Stimulated activated CD4-positive, alpha-beta T cell treated with anti-CD3 and anti-CD28 coated beads, Interleukin-4, amount 100 ng/mL, for 1 hour (primary cell): ENCODE measurements around the gene DDX43.
"Not testable (repeated sequence)": the region's sequence is repeated elsewhere in the genome, so short reads cannot be mapped to it uniquely, and the experiment has no call there.

Experiments
- DNase-seq: peaks from one replicate; pipeline ENCODE4 v3.0.0-alpha.2; 2020

Gene DDX43

DNA sequence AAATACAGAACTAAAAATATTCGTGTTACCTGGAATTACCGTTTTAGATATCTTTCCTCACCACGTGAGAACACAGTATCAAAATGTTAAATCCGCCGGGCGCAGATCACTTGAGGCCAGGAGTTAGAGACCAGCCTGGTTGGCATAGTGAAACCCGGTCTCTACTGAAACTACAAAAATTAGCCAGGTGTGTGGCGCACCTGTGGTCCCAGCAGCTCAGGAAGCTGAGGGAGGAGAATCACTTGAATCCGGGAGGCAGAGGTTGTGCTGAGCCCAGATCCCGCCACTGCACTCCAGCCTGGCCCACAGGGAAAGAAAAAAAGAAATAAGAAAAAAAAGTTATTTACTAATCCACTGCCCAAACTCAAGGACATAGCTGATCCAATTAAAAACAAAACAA is 4.8 kb upstream of the DDX43 start:
- DNase-seq = no peak

DNA sequence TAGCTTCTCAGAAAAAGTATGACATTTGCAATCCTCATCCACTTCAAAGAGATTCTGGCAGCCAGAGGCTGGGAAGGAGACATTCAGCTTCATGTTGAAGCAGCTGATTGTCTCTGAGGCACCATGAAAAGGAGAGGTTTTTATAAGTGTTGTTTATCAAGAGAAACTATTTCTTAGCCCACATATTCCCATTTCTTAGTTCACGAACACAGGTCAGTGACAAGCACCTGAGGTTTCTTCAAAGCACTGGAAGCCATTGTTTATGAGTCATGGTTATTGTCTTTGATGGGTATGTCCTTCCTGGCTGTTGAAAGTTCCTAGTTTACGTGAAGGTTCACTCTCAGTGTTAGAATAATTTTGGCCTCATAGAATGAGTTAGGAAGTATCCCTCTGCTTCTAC is 3.0 kb upstream of the DDX43 start:
- DNase-seq = no peak

DNA sequence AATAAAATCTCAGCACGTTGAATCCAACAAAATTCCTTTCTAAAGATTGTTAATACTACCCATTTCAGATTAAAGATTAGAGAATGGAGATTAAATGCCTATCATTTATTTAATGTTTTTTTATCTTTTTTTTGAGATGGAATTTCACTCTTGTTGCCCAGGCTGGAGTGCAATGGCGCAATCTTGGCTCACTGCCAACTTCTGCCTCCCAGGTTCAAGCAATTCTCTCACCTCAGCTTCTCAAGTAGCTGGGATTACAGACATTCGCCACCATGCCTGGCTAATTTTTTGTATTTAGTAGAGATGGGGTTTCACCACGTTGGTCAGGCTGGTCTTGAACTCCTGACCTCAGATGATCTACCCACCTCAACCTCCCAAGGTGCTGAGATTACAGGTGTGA is 2.4 kb upstream of the DDX43 start:
- not testable (repeated sequence) for DNase-seq

DNA sequence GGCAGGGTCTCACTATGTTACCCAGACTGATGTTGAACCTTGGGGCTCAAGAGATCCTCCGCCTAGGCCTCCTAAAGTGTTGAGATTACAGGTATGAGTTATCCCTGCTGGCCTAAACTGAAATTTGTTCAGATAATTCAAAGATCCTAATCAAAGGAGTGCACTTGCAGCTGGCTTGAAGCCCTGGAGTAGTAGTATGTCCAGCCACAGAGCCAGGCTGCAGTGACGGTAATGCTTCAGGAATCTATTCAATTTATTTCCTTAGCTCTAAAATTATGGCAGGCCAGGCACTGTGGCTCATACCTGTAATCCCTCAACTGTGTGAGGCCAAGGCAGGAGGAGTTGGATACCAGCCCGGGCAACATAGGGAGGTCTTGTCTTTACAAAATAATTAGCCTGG is 1.4 kb upstream of the DDX43 start:
- no peak for DNase-seq

DNA sequence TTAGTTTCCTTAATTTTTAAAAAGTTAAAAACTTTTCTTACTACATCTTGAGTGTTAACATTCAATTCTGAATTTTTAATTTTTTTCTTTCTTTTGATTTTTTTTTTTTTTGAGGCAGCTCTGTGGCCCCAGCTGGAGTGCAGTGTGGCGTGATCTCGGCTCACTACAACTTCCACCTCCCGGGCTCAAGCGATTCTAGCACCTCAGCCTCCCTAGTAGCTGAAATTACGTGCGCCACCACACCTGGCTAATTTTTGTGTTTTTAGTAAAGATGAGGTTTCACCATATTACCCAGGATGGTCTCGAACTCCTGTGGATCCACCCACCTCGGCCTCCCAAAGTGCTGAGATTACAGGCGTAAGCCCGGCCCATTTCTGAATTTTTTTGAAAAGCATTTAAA is 1.2 kb downstream of the DDX43 start:
- DNase-seq = no peak

DNA sequence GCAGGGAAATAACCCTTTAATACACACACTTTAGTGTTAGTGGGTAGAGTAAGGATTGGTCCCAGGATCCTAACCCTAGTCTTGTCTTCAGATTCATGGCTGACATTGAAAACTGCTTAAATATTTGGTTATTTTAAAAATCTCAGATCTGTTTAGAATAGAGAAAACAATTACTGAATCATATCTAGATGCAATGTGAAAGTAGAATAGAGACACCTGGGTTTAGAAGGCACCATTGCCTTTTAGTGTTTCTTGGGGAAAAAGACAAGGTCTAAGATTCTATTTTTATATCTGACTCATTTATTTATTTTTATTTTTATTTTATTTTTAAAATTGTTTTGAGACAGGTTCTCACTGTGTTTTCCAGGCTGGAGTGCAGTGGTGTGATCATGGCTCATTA is 6.0 kb downstream of the DDX43 start:
- no peak for DNase-seq

DNA sequence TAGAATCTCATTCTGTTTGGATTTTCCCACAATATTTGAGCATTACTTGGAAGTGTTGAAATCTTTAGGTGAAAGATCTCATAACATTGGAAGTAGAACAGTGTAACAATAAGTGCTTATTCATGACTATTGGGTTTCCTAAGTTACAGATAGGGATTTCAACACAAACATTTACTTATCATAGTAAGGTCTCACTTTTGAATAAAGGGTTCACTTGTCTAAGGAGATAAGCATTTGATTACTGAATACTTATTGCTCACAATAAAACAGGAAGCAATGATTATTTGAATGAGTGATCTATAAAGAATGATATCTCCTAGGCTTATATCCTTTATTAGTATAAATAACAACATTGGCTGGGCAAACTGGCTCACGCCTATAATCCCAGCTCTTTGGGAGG is 14.8 kb downstream of the DDX43 start:
- DNase-seq = no peak

DNA sequence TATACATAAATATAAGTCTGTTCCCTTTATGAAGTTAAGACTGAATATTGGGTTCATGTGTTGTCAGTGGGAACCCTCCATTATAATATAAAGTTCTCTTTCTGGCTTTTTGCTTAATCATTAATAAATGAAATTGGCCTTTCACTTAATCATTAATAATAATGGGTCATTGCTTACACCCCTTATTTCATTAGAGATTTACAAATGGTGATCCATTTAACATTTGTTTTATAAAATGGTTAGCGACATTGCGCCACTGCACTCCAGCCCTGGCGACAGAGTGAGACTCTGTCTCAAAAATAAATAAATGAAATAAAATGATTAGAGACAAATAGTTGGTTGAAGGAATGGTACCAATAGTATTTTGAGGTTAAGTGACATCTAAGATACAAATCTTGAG is 18.5 kb downstream of the DDX43 start:
- DNase-seq = no peak

DNA sequence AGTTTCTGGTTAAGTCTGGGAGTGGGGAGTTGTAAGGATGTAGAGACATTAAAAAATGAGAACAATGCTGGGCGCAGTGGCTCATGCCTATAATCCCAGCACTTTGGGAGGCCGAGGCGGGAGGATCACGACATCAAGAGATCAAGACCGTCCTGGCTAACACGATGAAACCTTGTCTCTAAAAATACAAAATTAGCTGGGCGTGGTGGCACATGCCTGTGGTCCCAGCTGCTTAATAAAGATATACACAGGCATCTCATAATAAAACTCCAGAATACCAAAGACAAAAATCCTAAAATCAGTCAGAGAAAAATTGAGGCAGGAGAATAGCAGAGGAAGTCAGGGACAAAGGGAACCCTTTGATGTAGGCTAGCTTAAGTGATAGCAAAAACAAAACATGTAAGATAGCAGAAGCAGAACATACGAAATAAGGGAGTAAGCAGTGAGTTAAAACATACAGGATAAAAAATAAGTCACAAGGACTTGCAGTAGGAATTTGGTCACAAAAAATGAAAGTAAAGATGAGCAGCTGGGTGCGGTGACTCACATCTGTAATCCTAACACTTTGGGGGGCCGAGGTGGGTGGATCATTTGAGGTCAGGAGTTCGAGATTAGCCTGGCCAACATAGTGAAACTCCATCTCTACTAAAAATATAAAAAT is 23.6 kb downstream of the DDX43 start:
- DNase-seq = no peak

DNA sequence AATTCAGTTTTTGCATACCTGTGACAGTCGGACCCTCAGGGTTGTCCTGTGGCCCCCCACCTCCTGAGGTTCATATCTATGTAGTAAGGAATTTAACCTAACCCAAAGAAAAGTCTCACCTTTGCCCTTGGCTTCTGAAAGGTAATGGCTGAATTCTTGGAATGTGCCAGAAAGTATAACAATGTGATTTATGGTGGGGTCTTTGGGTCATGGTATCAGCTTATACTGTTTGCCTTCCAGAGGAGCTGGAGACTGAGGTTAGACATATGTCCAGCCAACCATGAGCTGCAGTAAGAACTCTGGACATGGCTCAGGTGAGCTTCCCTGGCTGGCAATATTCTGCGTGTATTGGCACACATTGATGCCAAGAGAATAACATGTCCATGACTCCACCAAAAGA is 26.9 kb downstream of the DDX43 start:
- no peak for DNase-seq

DNA sequence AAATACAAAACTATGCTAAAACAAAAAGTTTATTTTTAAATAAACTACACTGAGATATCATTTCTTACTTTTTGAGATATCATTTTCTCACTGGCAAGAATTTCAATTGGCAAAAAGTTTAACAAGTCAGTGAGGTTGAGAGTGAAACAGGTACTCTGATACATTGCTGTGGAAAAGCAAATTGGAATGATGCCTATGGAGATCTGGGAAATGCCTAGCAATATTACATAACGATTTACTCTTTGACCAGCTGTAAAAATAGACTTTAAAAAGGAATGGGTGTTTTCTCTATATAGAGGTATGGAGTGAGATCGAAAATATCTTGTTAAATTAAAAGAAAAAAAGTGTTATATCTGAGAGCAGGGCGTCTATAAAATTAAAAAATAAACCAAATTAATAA is 40.6 kb downstream of the DDX43 start:
- no peak for DNase-seq

DNA sequence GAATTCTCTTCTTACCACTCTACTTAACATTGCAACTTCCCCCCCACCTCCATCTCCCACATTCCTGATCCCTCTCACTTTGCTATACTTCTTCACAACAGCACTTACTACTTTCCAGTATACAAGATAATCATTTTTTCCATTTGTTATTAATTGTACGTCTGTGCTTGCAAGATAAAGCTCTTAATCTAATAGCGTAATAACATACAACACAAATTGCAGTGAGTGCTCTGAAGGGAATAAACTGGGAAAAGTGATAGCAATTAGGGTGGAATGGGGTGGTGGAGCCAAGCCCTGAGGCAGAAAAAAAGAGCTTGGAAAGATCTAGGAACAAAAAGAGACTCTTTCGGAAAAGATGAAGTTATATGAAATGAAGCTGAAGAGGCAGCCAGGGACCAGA is 48.9 kb downstream of the DDX43 start:
- no peak for DNase-seq

DNA sequence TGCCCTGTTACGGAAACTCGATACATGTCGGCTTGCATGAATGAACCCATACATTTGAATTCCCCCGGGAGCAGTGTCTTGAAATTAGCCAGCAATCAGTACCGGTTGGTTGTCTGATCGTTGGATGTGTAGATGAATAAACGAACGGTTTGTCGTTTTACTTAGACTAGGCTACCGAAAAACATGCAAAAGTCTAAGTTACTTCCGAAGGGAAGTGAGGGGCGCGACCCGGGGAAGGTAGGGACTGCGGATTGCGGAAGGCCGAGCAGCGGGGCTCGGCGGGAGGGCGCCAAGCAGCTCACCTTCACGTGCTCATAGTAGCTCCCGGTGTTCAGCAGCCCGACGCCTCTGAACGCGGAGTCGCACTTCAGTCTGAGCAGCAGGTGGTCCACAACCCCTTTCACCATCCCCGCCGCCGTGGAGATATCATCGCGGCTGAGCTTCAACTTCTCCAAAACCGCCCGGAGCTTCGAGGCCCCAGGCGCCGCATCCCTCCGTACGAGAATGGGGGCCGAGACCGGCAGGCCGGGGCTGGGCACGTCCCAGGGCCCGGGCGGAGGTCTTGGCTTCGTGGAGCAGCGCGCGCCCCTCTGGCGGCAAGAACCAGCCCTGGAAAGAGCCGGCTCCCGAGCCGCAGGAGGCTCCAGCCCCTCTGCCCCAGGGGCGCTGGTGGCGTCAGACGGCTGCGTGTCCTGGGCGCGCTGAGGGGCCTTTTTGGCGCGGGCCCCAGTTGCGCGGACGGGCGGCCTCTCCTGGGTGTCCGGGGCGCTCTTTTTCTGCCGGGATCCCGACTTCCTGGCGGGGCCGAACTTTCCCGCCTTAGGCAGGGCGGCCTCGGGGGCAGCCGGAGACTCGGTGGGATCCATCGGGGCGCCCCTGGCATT is 56.8 kb downstream of the DDX43 start:
- peak; percentile 50 for DNase-seq

DNA sequence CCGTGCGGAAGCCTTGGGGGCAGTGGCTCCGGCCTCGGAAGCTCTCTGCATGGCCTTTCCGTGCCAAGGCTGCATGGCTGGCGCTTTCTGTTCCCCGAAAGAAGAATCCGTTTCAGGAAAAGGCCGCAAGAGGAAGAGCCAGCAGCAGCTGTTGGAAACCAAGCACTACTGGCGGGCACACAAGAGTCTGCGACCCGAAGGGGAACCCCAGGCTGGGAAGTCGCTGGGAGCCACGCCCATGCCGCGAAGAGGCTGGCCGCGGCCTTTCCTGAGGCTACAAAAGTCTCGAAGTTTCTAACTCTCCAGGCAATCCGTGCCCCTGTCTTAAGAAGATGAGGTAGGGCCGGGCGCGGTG is 57.5 kb downstream of the DDX43 start, which contains the start of gene CGAS:
TSS of gene CGAS (minus strand) at position 191 of the 355 bp plus-strand sequence. CDS start at position 75, 116 bp downstream.
- DNase-seq = peak; percentile 78

DNA sequence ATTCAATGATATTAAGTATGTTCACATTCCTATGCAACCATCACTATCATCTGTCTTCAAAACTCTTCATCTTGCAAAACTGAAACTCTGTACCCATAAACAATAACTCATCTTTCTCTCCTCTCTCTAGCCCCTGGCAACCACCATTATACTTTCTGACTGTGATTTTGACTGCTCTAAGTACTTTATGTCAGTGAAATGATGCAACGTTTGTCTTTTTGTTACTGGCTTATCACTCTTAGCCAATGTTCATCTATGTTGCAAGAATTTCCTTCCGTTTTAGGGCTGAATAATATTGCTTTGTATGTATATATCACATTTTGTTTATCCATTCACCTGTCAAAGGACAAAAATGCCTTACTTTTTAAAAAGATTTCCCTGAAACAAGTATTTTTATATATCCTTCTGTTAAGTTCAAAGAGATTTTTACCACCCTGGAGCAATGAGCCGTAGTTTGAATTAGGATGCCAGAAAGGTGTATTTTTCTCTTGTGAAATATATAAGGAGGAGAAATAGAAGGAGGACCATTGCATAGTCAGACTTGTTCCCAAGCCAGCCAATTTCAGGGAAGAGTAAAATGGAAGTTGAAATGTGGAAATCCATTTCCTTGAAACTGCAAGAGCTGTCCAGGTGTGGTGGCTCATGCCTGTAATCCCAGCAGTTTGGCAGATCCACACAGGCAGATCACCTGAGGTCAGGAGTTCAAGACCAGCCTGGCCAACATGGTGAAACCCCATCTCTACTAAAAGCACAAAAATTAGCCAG is 61.4 kb downstream of the DDX43 start:
- no peak for DNase-seq

DNA sequence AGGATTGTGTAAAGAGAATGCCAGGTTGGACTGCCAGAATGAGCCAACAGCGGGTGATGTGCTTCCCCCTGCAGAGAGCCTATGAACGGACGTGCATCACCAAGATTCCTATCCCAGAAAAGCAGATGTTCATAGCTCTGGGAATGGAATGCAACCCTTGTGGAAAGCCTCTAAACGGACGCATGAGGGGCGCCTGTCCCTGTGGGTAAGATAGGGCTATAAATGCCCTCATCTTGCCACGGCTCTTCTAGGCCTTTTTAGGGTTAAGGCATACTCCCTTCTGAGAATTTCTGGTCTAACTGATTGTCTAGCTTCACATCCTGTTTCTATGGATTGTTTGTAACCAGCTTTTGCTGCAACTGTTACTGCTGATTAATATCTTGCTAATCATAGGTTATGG is 64.8 kb downstream of the DDX43 start:
- DNase-seq = not testable (repeated sequence)

DNA sequence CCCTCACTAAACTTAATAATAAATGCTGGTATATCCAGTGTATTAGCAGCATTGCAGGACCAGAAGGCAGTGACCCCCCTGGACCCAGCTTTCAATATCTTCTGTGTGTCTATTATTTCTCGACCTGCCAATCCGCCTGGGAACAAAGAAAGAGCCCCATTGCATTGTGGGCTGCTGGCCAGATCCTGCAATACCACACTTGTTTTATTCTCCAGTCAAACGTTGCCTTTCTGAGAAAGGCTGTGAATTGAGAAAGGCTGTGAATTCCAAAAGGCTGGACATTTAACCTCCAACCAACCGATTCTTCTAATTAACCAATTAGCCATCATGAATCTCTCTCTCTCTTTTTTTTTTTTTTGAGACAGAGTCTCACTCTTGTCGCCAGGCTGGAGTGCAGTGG is 65.4 kb downstream of the DDX43 start:
- DNase-seq = no peak

DNA sequence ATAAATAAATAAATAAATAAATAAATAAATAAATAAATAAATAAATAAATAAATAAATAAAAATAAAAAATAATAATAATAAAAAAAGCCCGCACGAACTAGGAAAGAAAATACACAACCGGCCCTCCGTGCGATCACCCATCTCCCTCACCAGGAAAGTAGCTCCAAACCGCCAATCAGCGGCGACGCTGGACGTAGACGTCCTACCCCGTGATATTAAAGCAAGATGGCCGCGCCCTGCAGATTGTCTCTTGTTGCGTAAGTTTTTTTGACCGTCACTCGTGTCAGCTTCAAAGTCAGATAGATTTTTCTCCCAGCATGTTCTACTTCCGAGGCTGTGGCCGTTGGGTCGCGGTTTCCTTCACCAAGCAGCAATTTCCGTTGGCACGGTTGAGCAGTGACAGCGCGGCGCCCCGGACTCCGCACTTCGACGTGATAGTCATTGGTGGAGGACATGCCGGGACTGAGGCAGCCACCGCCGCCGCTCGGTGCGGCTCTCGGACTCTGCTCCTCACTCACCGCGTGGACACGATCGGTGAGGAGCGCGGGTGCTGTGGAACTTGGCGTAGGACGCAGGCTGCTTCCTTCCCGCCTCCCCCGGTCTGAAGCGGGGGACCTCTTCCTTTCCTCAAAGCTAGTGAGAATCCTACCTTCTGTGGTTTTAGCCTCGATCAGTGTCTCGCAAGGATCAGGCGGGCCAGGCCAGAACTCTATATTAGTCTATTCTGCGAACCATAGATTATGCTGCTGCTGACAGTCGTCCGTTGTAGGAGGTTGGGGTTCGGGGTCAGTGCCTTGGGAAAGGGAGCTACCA is 67.1 kb downstream of the DDX43 start, which contains the start of gene MTO1:
TSS of gene MTO1 (plus strand) at position 201 of the 814 bp plus-strand sequence. CDS start at position 319, 118 bp downstream.
- peak; percentile 80 for DNase-seq
